HCT116 (cell line): ENCODE data around the gene KIF25. TPM values are rescaled to one million over a fixed set of nuclear protein-coding genes. Genes with fewer than 3 reads are reported as not detected.
"Not testable (repeated sequence)": the region's sequence is repeated elsewhere in the genome, so short reads cannot be mapped to it uniquely, and the experiment has no call there.

Source experiments
- ATAC-seq: fragments of 200-7000 bp; cut with Tn5 transposase; 2 replicates; pipeline ENCODE4 v1.9.1; 2020; ENCODE audit warnings: mild to moderate bottlenecking, moderate library complexity
- BruUV-seq: library from RNA; stranded (reverse); fragments of 400-500 nt; replicated peaks from 2 replicates; lab custom pipeline; 2021; lab: Mats Ljungman, UMichigan
- CTCF ChIA-PET: fragments of 300-600 bp; sonication (Branson Sonifier 250); formaldehyde crosslinking; loops from one replicate; lab custom pipeline; 2021; ENCODE audit warnings: antibody characterized with exemption; lab: Charles Lee
- POLR2A ChIA-PET: fragments of 300-600, 350-600 bp; sonication (Branson Sonifier 250); formaldehyde crosslinking; loops from one replicate; lab custom pipeline; 2021; ENCODE audit warnings: antibody characterized with exemption; lab: Charles Lee
- RAD21 ChIA-PET, 2 experiments: fragments of 300-600 bp; sonication (Branson Sonifier 250); formaldehyde crosslinking; loops; one replicate each; lab custom pipeline; 2023; ENCODE audit warnings: low total read pairs in 2 of 2; ENCODE audit not compliant: uncharacterized antibody in 2 of 2, unreplicated experiment in 2 of 2, low non-redundant PET in 1 of 2; lab: Charles Lee
- DNase-seq: peaks from one replicate; pipeline ENCODE4 v3.0.0-alpha.2; 2010; ENCODE audit warnings: low read depth, low spot score
- H2AFZ ChIP-seq: fragments of 200-600 bp; shearing (Covaris generic), sonication (generic); 2 replicates; pipeline ENCODE4 v1.6.1; 2017; ENCODE audit warnings: low read depth, mixed run types, mixed read lengths, antibody characterized with exemption, low read length; ENCODE audit not compliant: poor library complexity, severe bottlenecking
- H3K27ac ChIP-seq: 2 replicates; pipeline ENCODE4 v1.5.1; 2012; ENCODE audit warnings: low read depth, low read length
- H3K27me3 ChIP-seq: fragments of 200-600 bp; sonication (generic); 2 replicates; pipeline ENCODE4 v1.6.1; 2016; ENCODE audit warnings: mixed run types, low read length, mixed read lengths; ENCODE audit not compliant: insufficient read depth
- H3K36me3 ChIP-seq, 2 experiments: fragments of 200-500 bp in 1 of 2; fragments of 200-600 bp in 1 of 2; sonication (Bioruptor generic) in 1 of 2; sonication (generic) in 1 of 2; 2 replicates each; pipeline versions ENCODE4 v1.5.1 to v1.6.1; 2014 to 2016; ENCODE audit warnings: low read length in 2 of 2, inconsistent platforms in 1 of 2, mixed read lengths in 1 of 2, mixed run types in 1 of 2; ENCODE audit not compliant: insufficient read depth in 2 of 2, control insufficient read depth in 1 of 2
- H3K4me1 ChIP-seq, 2 experiments: fragments of 200-600 bp in 1 of 2; sonication (generic) in 1 of 2; 2 replicates each; pipeline versions ENCODE4 v1.5.1 to v1.6.1; 2012 to 2017; ENCODE audit warnings: low read length in 2 of 2, inconsistent platforms in 1 of 2, mild to moderate bottlenecking in 1 of 2, mixed read lengths in 1 of 2, mixed run types in 1 of 2, moderate library complexity in 1 of 2; ENCODE audit not compliant: insufficient read depth in 2 of 2, control insufficient read depth in 1 of 2
- H3K4me2 ChIP-seq: fragments of 200-600 bp; sonication (generic); 2 replicates; pipeline ENCODE4 v1.6.1; 2017; ENCODE audit warnings: mixed run types, low read length, mixed read lengths
- H3K4me3 ChIP-seq, 2 experiments: fragments of 200-600 bp in 1 of 2; sonication (generic) in 1 of 2; replicated peaks in 1 of 2; 2 replicates each; pipeline ENCODE4 v1.5.1; 2011 to 2016; ENCODE audit warnings: low read length in 2 of 2, control low read depth in 1 of 2, low read depth in 1 of 2, mild to moderate bottlenecking in 1 of 2, mixed read lengths in 1 of 2, mixed run types in 1 of 2
- H3K79me2 ChIP-seq: fragments of 200-600 bp; sonication (generic); 2 replicates; pipeline ENCODE4 v1.6.1; 2017; ENCODE audit warnings: mild to moderate bottlenecking, mixed run types, low read length, moderate library complexity, mixed read lengths; ENCODE audit not compliant: insufficient read depth
- H3K9ac ChIP-seq: fragments of 200-600 bp; sonication (generic); 2 replicates; pipeline ENCODE4 v1.6.1; 2016; ENCODE audit warnings: low read length, mixed read lengths
- H3K9me2 ChIP-seq: fragments of 200-600 bp; sonication (generic), shearing (Covaris generic); 2 replicates; pipeline ENCODE4 v1.6.1; 2017; ENCODE audit warnings: mixed run types, mild to moderate bottlenecking, moderate library complexity; ENCODE audit not compliant: insufficient read depth
- H3K9me3 ChIP-seq, 2 experiments: fragments of 200-500 bp in 1 of 2; fragments of 200-600 bp in 1 of 2; sonication (Bioruptor generic) in 1 of 2; sonication (generic) in 1 of 2; 2 replicates each; pipeline ENCODE4 v1.6.1; 2014 to 2017; ENCODE audit warnings: low read length in 2 of 2, mixed read lengths in 2 of 2, inconsistent platforms in 1 of 2, low read depth in 1 of 2, mild to moderate bottlenecking in 1 of 2, mixed run types in 1 of 2, moderate library complexity in 1 of 2; ENCODE audit not compliant: control insufficient read depth in 1 of 2, insufficient read depth in 1 of 2
- H4K20me1 ChIP-seq: fragments of 200-600 bp; sonication (generic), shearing (Covaris generic); 2 replicates; pipeline ENCODE4 v1.6.1; 2017; ENCODE audit warnings: mixed run types, mild to moderate bottlenecking, moderate library complexity; ENCODE audit not compliant: insufficient read depth
- CBX3 ChIP-seq: IDR thresholded peaks from 2 replicates; pipeline ENCODE4 v1.6.1; 2012; ENCODE audit warnings: low read depth
- CEBPB ChIP-seq: IDR thresholded peaks from 2 replicates; pipeline ENCODE4 v1.6.1; 2012; ENCODE audit warnings: low read depth
- EGR1 ChIP-seq: IDR thresholded peaks from 2 replicates; pipeline ENCODE4 v1.6.1; 2012; ENCODE audit warnings: low read depth
- FOSL1 ChIP-seq: IDR thresholded peaks from 2 replicates; pipeline ENCODE4 v1.6.1; 2012; ENCODE audit warnings: low read depth
- MAX ChIP-seq: IDR thresholded peaks from 2 replicates; pipeline ENCODE4 v1.6.1; 2012
- RAD21 ChIP-seq: IDR thresholded peaks from 2 replicates; pipeline ENCODE4 v1.6.1; 2012; ENCODE audit warnings: low read depth, mild to moderate bottlenecking
- SP1 ChIP-seq: IDR thresholded peaks from 2 replicates; pipeline ENCODE4 v1.6.1; 2012; ENCODE audit warnings: low read depth
- ZFX ChIP-seq: fragments of 450-650 bp; IDR thresholded peaks from 2 replicates; pipeline ENCODE4 v1.6.1; 2017
- ZNF274 ChIP-seq: fragments of 200-500 bp; sonication (Bioruptor generic); IDR thresholded peaks from 2 replicates; pipeline ENCODE4 v1.6.1; 2014; ENCODE audit warnings: mild to moderate bottlenecking, low read depth, low read length, inconsistent platforms
- intact Hi-C: fragments of 100-400 bp; cut with micrococcal nuclease; formaldehyde crosslinking; loops from 2 replicates; pipeline ENCODE4 v1.10.0; 2022
- total RNA-seq: library from RNA; stranded (reverse); gene quantifications from one replicate; pipeline ENCODE4 v1.2.1, GENCODE V29; 2021; ENCODE audit not compliant: unreplicated experiment
- TF ChIP-seq, protein P1 (sequence below): IDR thresholded peaks from 2 replicates; pipeline ENCODE4 v1.6.1; 2011; ENCODE audit warnings: mild to moderate bottlenecking, low read length, moderate library complexity; ENCODE audit not compliant: insufficient replicate concordance; ENCODE audit errors: extremely low read depth
- TF ChIP-seq, protein P2 (sequence below): IDR thresholded peaks from 2 replicates; pipeline ENCODE4 v1.6.1; 2012

The KIF25 gene
- total RNA-seq, 1 experiment from 2014 or later, result not detected

DNA sequence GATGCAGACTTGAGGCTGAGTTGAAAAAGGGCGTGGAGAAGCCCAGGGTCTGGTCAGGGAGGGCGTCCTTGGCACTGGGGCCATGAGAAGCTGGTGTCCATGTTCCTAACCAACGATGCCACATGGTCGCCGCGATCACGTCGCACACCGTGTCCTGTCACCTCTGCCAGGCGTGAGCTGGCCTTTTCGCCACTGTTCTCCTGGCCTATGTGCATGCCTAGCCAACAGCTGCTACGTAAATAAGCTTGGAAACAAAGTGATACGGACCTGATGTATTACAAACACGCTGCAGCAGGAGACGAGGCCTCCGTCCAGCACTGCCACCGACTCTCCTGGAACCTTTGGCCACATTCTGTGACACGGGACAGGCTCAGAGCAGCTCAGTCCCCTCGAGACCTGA is 22.0 kb upstream of the KIF25 start (continued):
- no peak for TF ChIP-seq CEBPB
- TF ChIP-seq, protein P1, sequence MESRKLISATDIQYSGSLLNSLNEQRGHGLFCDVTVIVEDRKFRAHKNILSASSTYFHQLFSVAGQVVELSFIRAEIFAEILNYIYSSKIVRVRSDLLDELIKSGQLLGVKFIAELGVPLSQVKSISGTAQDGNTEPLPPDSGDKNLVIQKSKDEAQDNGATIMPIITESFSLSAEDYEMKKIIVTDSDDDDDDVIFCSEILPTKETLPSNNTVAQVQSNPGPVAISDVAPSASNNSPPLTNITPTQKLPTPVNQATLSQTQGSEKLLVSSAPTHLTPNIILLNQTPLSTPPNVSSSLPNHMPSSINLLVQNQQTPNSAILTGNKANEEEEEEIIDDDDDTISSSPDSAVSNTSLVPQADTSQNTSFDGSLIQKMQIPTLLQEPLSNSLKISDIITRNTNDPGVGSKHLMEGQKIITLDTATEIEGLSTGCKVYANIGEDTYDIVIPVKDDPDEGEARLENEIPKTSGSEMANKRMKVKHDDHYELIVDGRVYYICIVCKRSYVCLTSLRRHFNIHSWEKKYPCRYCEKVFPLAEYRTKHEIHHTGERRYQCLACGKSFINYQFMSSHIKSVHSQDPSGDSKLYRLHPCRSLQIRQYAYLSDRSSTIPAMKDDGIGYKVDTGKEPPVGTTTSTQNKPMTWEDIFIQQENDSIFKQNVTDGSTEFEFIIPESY, result no peak

DNA sequence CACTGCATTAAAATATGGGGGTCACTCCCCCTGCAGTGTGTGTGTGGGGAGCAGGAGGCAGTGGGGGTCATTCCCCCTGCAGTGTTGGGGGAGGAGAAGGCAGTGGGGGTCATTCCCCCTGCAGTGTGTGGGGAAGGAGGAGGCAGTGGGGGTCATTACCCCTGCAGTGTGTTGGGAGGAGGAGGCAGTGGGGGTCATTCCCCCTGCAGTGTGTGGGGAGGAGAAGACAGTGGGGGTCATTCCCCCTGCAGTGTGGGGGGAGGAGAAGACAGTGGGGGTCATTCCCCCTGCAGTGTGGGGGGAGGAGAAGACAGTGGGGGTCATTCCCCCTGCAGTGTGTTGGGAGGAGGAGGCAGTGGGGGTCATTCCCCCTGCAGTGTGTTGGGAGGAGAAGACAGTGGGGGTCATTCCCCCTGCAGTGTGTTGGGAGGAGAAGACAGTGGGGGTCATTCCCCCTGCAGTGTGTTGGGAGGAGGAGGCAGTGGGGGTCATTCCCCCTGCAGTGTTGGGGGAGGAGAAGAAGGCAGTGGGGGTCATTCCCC is 21.3 kb upstream of the KIF25 start:
- BruUV-seq, POLR2A ChIA-PET, intact Hi-C loops: not testable (repeated sequence)

DNA sequence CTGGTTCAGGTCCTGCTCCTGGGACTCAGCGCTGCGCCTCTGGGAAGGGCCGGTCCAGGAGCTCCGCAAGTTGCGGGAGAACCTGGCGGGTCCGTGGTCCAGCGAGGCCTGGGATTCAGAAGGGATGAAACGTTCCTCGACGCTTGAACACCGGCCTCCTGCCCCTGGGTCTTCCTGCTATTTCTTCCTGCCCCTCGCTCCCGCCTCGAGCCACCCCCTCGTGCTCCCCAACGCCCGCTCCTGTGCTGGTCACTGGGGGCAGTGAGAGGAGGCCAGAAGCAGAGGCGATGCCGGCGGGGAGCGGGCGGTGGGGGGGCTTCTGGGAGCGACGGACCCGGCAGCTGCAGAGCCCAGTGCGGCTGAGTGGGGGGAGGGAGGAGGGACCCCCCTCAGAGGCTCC is 20.8 kb upstream of the KIF25 start:
- POLR2A ChIA-PET, result no interaction called here
- Histone ChIP-seq H3K27ac (no peak overlapping the region), H3K4me2 (no peak overlapping the region), H3K4me3 (no peak overlapping the region), H3K4me1 (no peaks in the 10 kb centered on the region), H3K27me3 (no peaks in the 10 kb centered on the region), H4K20me1 (no peaks in the 10 kb centered on the region), H3K9ac (no peak overlapping the region), H3K9me3 (no peaks in the 10 kb centered on the region), H2AFZ (no peak overlapping the region), H3K36me3 (no peaks in the 10 kb centered on the region), H3K9me2 (no peaks in the 10 kb centered on the region), H3K79me2 (no peaks in the 10 kb centered on the region)
- ATAC-seq (no peak), DNase-seq (no peak)
- CTCF ChIA-PET, result no interaction called here
- intact Hi-C loops, result no loop called here
- RAD21 ChIA-PET, result no interaction called here
- BruUV-seq, result no TSS peak
- TF ChIP-seq EGR1 (no peak), RAD21 (no peak), MAX (no peak), ZNF274 (no peak), ZFX (no peak), CEBPB (no peak), SP1 (no peak), CBX3 (no peak), FOSL1 (no peak)
- TF ChIP-seq, protein P2, sequence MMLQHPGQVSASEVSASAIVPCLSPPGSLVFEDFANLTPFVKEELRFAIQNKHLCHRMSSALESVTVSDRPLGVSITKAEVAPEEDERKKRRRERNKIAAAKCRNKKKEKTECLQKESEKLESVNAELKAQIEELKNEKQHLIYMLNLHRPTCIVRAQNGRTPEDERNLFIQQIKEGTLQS, result no peak

More for the DNA sequence above, 21.3 kb upstream of the KIF25 start:
- H3K27me3 ChIP-seq, H4K20me1 ChIP-seq, H3K4me1 ChIP-seq, H3K9ac ChIP-seq, H3K36me3 ChIP-seq, ATAC-seq, H3K4me2 ChIP-seq, CTCF ChIA-PET, H3K9me2 ChIP-seq, H3K4me3 ChIP-seq, H3K79me2 ChIP-seq, H3K9me3 ChIP-seq, H3K27ac ChIP-seq, RAD21 ChIA-PET, DNase-seq, H2AFZ ChIP-seq: not testable (repeated sequence)
